HepG2 (cell line): ENCODE results near the gene SMIM36.

ENCODE experiments used
- ATAD3A ChIP-seq: sonication (generic); formaldehyde crosslinking; IDR thresholded peaks from 2 replicates; pipeline ENCODE4 v1.4.0; 2020; ENCODE audit warnings: missing genetic modification reagents
- ISL2 ChIP-seq: sonication (generic); formaldehyde crosslinking; IDR thresholded peaks from 2 replicates; pipeline ENCODE4 v1.5.0; 2020; ENCODE audit warnings: missing genetic modification reagents
- JUN ChIP-seq: sonication (generic); formaldehyde crosslinking; IDR thresholded peaks from 2 replicates; pipeline ENCODE4 v1.4.0; 2020; ENCODE audit warnings: mild to moderate bottlenecking, missing genetic modification reagents
- MYC ChIP-seq: sonication (generic); formaldehyde crosslinking; IDR thresholded peaks from 2 replicates; pipeline ENCODE4 v1.9.0; 2021; ENCODE audit warnings: missing genetic modification reagents, borderline replicate concordance
- PCBP2 ChIP-seq: fragments of 200-400 bp; formaldehyde crosslinking; optimal IDR thresholded peaks from 2 replicates; pipeline ENCODE3; 2018; ENCODE audit warnings: low read length, low read depth; ENCODE audit not compliant: poor library complexity, severe bottlenecking
- TF ChIP-seq, protein P1 (sequence below): sonication (generic); formaldehyde crosslinking; IDR thresholded peaks from 2 replicates; pipeline ENCODE4 v1.4.0; 2020; ENCODE audit warnings: low read depth, missing genetic modification reagents

- TF ChIP-seq ATAD3A (CRISPR knock-in tag) = no peak
- no peak for TF ChIP-seq MYC (CRISPR knock-in tag)
- TF ChIP-seq ISL2 (CRISPR knock-in tag) = no peak
- TF ChIP-seq, protein P1, sequence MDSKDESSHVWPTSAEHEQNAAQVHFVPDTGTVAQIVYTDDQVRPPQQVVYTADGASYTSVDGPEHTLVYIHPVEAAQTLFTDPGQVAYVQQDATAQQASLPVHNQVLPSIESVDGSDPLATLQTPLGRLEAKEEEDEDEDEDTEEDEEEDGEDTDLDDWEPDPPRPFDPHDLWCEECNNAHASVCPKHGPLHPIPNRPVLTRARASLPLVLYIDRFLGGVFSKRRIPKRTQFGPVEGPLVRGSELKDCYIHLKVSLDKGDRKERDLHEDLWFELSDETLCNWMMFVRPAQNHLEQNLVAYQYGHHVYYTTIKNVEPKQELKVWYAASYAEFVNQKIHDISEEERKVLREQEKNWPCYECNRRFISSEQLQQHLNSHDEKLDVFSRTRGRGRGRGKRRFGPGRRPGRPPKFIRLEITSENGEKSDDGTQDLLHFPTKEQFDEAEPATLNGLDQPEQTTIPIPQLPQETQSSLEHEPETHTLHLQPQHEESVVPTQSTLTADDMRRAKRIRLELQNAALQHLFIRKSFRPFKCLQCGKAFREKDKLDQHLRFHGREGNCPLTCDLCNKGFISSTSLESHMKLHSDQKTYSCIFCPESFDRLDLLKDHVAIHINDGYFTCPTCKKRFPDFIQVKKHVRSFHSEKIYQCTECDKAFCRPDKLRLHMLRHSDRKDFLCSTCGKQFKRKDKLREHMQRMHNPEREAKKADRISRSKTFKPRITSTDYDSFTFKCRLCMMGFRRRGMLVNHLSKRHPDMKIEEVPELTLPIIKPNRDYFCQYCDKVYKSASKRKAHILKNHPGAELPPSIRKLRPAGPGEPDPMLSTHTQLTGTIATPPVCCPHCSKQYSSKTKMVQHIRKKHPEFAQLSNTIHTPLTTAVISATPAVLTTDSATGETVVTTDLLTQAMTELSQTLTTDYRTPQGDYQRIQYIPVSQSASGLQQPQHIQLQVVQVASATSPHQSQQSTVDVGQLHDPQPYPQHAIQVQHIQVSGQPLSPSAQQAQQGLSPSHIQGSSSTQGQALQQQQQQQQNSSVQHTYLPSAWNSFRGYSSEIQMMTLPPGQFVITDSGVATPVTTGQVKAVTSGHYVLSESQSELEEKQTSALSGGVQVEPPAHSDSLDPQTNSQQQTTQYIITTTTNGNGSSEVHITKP (CRISPR knock-in tag) = no peak
- no peak for TF ChIP-seq JUN (CRISPR knock-in tag)
- no peak for TF ChIP-seq PCBP2
Observed at GRCh38 chr17:55496094-55496881, 15.0 kb downstream of the SMIM36 start.
